Measurements from ENCODE around the gene CEP72.
"Not testable (repeated sequence)": the region's sequence is repeated elsewhere in the genome, so short reads cannot be mapped to it uniquely, and the experiment has no call there.

CEP72 gene

GRCh38 chr5:682651-683358 lies 70.7 kb downstream of the CEP72 start:
- ATAC-seq = not testable (repeated sequence)

GRCh38 chr5:683551-684481 lies 71.7 kb downstream of the CEP72 start:
- TF ChIP-seq ZFP3 (CRISPR knock-in tag; IDR thresholded peaks at IDR 0.05) (no peak), TOX (CRISPR knock-in tag; IDR thresholded peaks at IDR 0.05; ENCODE audit: borderline replicate concordance) (no peak), PPARA (CRISPR knock-in tag; IDR thresholded peaks at IDR 0.05; ENCODE audit: borderline replicate concordance) (no peak), ZNF8 (CRISPR knock-in tag; IDR thresholded peaks at IDR 0.05) (no peak), ZFP30 (CRISPR knock-in tag; IDR thresholded peaks at IDR 0.05) (no peak), OSR1 (CRISPR knock-in tag; IDR thresholded peaks at IDR 0.05) (no peak), ISL1 (CRISPR knock-in tag; IDR thresholded peaks at IDR 0.05) (no peak), TSHZ2 (CRISPR knock-in tag; IDR thresholded peaks at IDR 0.05) (no peak), ESRRG (CRISPR knock-in tag; IDR thresholded peaks at IDR 0.05) (no peak), ZC3H10 (CRISPR knock-in tag; IDR thresholded peaks at IDR 0.05) (no peak), POU6F1 (CRISPR knock-in tag; IDR thresholded peaks at IDR 0.05; ENCODE audit: borderline replicate concordance, low read depth) (no peak), ARNTL (CRISPR knock-in tag; IDR thresholded peaks at IDR 0.05; ENCODE audit: borderline replicate concordance, low read depth) (no peak), ZNF70 (CRISPR knock-in tag; IDR thresholded peaks at IDR 0.05) (no peak), PATZ1 (CRISPR knock-in tag; IDR thresholded peaks at IDR 0.05; ENCODE audit: borderline replicate concordance) (no peak), CSRNP3 (CRISPR knock-in tag; IDR thresholded peaks at IDR 0.05) (no peak), CREB5 (CRISPR knock-in tag; IDR thresholded peaks at IDR 0.05; ENCODE audit: low read depth) (no peak), BACH2 (CRISPR knock-in tag; IDR thresholded peaks at IDR 0.05; ENCODE audit: borderline replicate concordance) (no peak), TCF4 (CRISPR knock-in tag; IDR thresholded peaks at IDR 0.05; ENCODE audit: borderline replicate concordance) (no peak)
- ATAC-seq = no peak

GRCh38 chr5:684751-685216 lies 72.6 kb downstream of the CEP72 start:
- ATAC-seq = no peak
- no peak for TF ChIP-seq PPARA (CRISPR knock-in tag; IDR thresholded peaks at IDR 0.05; ENCODE audit: borderline replicate concordance)
- no peak for TF ChIP-seq CSRNP3 (CRISPR knock-in tag; IDR thresholded peaks at IDR 0.05)

Data from SK-N-SH treated with all-trans-retinoic acid at 6 μM for 48 hours (cell line).